B cell (primary cell): Measurements from ENCODE around the gene RIPOR3.

Experiments used
- EZH2 ChIP-seq: IDR thresholded peaks from 2 replicates; pipeline ENCODE4 v1.6.1; 2012; ENCODE audit warnings: borderline replicate concordance, low read depth, mild to moderate bottlenecking, moderate library complexity, low read length; ENCODE audit not compliant: insufficient read depth, poor library complexity, severe bottlenecking
- TF ChIP-seq, protein P1 (sequence below): fragments of 200-600 bp; IDR thresholded peaks from one replicate; pipeline ENCODE4 v1.8.0; 2022; ENCODE audit warnings: antibody characterized with exemption, mild to moderate bottlenecking

DNA sequence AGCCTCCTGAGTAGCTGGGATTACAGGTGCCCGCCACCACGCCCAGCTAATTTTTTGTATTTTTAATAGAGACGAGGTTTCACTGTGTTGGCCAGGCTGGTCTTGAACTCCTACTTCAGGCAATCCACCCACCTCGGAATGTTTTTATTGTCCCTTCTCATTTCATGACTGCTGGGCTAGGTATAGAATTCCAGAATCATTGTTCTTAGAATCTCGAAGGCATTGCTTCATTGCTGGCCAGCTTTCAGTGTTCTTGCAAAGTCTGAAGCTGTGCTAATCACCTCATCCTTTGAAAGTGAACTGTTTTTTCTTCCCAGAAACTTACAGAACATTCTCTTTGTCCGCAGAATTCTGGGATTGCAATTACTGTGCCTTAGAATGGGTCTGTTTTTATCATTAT is 132.2 kb downstream of the RIPOR3 start:
- TF ChIP-seq EZH2 = no peak
- TF ChIP-seq, protein P1, sequence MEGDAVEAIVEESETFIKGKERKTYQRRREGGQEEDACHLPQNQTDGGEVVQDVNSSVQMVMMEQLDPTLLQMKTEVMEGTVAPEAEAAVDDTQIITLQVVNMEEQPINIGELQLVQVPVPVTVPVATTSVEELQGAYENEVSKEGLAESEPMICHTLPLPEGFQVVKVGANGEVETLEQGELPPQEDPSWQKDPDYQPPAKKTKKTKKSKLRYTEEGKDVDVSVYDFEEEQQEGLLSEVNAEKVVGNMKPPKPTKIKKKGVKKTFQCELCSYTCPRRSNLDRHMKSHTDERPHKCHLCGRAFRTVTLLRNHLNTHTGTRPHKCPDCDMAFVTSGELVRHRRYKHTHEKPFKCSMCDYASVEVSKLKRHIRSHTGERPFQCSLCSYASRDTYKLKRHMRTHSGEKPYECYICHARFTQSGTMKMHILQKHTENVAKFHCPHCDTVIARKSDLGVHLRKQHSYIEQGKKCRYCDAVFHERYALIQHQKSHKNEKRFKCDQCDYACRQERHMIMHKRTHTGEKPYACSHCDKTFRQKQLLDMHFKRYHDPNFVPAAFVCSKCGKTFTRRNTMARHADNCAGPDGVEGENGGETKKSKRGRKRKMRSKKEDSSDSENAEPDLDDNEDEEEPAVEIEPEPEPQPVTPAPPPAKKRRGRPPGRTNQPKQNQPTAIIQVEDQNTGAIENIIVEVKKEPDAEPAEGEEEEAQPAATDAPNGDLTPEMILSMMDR = no peak
